ENCODE data around the gene SNED1.

GRCh38 chr2:241115361-241115760 is 116.9 kb downstream of the SNED1 start:
- TF ChIP-seq EZH2phosphoT487 (IDR thresholded peaks at IDR 0.05; ENCODE audit: insufficient read depth, low read depth) = no peak
- no peak for TF ChIP-seq EZH2 (IDR thresholded peaks at IDR 0.05; ENCODE audit: insufficient read depth, poor library complexity, severe bottlenecking)

All from GM23248 (cell line).